SW 1271 (cell line): ENCODE results near the gene RAPGEF4.

Source experiments
- DNase-seq, 2 experiments: peaks; one replicate each; lab custom pipeline; 2025; lab: John Stamatoyannopoulos, UW

The RAPGEF4 gene

GRCh38 chr2:173059971-173060461 lies 324.4 kb downstream of the RAPGEF4 start:
- no peak for DNase-seq

DNA sequence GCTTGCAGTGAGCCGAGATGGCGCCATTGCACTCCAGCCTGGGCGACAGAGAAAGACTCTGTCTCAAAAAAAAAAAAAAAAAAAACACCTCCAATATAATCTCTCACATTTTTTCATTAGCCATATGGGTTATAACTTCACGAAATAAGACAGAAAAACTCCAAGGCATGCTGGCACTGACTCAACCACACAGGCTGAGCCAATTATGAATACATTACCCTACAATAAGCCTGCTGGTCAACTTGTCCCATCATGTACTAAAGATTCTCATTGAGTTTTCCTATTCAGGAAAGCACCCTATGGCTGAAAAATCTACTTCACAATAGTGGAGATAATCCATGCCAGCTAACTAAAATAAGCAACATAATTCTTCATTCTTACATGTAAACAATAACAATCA lies 327.2 kb downstream of the RAPGEF4 start:
- DNase-seq: no peak

DNA sequence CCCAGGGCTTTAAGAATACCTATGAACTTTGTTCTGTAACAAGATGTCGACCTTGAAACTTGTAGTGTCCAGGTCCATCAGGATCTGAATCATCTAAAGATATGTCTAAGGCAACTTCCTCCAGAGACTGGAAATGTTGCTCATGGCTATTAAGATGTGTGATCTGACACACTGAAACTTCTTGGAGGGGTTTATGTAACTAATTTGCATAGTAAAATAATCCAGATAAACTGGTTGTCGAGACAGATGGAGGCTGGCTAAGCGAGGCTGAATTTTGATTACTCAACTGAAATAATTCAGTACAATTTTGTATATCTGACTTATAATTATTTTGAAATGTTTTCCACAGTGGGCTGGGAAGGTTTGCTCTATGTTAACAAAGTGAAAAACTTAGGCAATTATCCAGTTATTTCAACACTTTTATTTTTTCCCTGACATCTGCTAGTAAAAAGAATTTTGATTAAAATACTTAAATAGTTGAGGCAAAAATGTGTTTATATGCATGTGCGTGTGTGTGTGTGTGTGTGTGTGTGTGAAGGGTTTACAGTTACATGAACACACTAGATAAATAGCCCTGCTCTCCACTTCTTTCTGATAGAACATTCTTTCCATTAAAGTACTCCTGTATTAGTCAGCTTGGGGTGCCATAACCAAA lies 328.6 kb downstream of the RAPGEF4 start:
- DNase-seq: no peak

DNA sequence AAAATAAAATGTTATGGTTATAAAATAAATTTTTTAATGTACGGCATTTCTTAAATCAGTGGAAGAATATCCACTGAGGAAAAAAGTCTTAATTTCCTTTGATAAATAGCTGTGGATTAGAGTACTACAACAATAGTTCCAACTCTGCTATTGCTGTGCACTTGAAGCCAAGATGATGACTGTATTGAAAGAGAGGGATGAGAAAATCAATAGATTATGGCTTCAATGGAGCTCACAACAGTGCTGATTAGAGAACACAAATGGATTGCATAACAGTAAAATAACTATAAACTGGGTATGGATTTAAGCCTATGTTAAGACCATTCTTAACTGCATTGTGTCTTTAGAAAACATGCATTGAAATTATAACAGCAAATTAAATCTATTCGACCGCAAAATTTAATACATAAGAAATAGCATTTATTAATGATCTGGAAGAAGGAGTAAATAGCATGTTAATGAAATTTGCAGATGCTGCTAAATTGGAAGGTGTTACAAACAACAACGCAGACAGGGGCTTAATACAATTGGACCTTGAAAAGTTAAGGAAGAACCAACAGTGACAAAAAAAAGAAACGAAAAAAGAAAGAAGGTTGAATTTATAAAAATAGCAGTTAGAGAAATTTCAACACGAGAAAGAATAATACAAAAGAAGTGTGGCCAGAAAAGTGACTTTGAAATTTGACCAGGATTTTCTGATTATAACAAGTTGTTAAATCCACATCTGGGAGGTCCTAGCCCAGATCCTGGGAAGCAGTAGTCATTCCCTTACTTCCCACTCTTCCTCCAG lies 331.4 kb downstream of the RAPGEF4 start:
- DNase-seq: no peak

- no peak for DNase-seq
These were observed 339.6 kb downstream of the RAPGEF4 start for GRCh38 chr2:173075056-173075780.

- DNase-seq: peak in 1 of 2 experiments; percentile 66
These were observed 340.3 kb downstream of the RAPGEF4 start, which contains the start of gene MAP3K20 for GRCh38 chr2:173075781-173076580. Gene MAP3K20 (plus strand): TSS chr2:173075846. CDS start chr2:173091032, 15,186 bp downstream.

DNA sequence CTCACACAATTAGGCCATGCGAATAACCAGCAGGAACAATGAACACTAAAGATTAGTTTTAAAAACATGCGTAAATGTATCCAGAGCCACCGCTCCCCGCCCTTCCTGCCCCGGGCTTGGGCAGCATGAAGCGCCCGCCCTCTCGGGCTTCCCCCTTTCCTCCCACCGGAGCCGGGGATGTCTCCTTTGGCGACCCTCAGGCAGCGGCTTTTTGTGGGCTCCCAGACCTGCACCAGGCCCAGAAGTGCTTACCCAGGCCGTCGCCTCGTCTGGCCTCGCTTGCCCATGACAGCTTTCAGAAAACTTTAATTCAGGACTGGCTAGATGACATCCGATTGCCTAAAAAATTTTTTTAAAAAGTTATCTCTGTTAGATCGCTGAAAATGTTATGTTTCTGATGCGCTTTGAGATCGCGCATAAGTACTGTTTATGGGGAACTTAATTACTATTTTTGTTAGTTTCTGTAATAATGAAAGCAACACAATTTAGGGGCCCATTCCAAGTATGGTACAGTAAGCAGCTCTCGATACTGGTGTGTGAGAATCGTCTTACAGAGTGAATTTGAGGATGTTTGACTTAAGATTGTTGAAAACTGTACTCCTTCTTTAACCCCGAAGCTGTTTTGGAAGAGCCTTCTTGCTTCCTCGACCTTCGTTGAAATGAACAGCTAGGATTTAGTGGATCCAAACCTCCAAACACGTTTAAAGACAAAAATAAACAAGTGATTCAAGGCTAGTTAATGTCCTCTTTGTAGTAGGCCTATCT lies 341.1 kb downstream of the RAPGEF4 start:
- DNase-seq: peak in 1 of 2 experiments; percentile 51

DNA sequence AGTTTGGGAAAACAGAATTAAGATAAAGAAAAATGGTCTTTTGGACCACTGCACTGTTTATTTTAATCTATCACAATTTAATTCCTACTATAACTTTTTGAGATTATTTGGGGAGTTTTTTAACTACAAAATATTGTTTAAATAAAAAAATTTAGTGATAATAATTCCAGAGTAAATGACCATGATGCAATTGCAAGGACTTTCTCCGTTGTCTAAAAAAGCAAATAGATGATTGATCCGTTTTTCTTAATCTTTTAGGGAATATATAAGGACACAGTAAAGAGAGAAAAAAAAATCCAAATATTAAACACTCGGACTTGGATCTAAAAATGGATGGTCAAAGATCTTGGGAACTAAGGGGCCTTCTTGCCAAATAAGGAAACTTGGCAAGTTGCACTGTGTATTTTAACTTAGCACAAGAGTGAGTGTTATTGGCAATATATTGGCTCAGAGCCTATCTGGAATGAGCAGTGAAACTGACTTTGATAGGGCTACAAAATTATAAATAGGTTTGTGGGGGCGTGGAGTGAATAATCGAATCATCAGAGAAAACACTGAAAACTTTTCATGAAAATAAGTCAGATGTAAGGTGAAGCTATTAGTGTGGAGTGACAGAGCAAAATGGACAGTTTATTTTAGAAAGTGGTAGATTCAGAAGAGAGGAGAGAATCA lies 342.0 kb downstream of the RAPGEF4 start:
- DNase-seq: peak in 1 of 2 experiments; percentile 23

DNA sequence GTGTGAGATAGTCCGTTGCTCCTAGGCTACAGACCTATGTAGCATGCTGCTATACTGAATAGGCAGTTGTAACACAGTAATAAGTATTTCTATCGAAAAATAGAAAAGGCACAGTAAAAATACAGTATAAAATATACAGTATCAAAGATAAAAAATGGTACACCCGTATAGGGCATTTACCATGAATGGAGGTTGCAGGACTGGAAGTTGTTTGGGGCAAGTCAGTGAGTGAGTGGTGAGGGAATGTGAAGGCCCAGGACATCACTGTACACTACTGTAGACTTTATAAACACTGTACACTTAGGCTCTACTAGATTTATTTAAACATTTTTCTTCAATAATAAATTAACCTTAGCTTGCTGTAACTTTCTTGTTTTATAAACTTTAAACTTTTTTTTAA lies 343.5 kb downstream of the RAPGEF4 start:
- DNase-seq: no peak

DNA sequence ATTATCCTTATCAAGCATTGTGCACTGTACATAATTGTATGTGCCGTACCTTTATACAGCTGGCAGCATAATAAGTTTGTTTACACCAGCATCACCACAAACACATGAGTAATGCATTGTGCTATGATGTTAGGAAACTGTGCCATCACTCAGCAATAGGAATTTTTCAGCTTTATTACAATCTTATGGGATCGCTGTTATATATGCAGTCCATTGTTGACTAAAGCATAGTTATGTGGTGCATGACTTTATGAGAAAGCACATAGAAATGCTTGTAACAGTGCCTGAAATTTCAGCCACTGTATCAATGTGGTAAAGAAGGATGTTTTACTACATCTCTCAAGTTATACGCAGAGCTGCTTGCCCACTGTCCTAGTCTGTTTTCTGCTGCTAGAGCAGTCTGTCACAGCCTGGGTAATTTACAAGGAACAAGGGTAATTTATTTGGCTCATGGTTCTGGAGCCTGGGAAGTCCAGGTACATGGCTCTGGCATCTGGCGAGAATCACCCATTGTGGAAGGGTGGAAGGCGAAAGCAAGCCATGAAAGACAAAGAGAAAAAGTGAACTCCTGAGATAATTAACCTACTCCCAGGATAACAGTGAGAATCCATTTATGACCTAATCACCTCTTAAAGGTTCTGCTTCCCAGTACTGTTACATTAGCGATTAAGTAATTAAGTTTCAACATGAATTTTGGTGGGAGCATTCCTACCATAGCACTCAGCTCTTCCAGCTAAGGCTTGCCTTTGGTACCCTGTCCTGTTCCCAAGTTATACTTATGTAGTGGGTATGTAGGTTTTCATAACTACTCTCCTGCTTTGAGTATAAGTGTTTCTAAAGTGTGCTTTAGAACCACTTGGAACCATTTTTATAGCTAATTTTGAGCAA lies 344.6 kb downstream of the RAPGEF4 start:
- peak; percentile 51 to 52 for DNase-seq

GRCh38 chr2:173086518-173087213 lies 351.0 kb downstream of the RAPGEF4 start:
- no peak for DNase-seq

DNA sequence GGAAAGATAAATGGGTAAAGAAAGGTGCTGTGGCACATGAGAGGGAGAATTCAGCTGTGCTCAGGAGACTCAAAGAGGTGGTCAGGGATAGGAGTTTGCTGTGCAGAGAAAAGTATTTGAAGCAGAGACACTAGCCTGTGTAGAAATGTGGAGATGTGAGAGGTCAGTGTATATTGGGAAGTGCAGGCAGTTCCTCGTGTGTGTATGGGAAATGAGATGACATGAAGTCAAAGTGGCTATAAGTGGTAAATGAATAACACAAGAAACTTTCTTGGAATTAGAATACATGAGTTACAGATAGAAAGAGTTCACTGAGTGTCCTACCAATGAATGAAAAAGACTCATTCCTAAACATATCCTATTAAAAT lies 351.6 kb downstream of the RAPGEF4 start:
- DNase-seq: no peak

DNA sequence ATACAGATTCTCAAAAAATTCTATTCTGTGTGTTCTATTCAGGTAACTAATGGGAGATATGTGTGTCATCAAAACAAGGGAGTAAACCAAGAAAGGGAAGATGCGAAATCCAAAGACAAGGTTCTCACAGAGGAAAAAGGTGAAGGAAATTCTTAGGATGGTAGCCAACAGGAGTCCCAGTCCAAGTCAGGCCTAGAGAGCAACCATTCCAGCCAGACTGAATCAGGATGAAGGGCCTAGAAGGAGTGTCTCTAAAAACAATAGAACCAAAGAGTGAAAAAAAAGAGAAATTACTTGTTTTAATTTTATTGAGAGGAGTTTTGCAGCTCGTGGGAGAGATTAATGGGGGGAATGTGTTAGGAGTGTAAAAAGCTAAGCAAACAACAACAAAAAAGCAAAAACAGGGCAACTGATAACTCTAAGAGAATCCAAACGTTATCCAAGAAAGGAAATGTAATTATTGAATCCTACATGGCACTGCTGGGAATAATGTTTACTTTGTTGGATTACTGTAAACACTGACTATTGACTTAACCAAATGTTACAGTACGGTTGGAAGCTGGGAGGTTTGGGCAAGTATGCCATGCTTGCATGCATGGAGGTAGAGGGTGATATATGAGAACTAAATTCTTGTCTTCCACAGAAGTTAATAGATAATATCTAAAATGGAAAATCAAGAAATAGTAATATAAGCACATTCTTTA lies 352.3 kb downstream of the RAPGEF4 start:
- no peak for DNase-seq

GRCh38 chr2:173090276-173090877 lies 354.7 kb downstream of the RAPGEF4 start:
- peak; percentile 24 to 61 for DNase-seq

DNA sequence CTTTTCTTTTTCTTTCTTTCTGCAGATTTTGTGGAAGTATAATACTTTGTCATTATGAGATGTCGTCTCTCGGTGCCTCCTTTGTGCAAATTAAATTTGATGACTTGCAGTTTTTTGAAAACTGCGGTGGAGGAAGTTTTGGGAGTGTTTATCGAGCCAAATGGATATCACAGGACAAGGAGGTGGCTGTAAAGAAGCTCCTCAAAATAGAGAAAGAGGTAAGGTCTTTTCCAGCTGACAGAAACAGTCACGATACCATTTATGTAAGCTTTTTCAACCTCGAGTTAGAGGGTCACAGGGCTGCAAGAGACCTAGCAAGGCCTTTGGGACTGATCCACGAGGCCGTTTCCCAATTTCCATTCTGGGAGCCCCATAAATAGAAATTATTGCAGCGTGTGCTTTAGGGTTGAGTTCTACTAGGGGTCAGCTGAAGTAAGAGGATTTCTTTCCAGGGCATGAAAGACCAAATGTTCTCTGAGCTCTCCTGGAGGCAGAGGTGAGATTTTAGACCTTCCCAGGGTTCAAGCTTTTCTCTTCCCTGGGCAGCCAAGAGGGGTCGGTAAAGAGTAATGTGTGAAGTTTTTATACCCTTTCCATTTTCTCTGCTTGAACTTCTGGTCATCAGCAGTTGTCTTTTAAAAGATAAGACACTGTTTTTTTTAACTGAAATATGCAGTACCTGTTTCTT lies 355.5 kb downstream of the RAPGEF4 start:
- DNase-seq: no peak

DNA sequence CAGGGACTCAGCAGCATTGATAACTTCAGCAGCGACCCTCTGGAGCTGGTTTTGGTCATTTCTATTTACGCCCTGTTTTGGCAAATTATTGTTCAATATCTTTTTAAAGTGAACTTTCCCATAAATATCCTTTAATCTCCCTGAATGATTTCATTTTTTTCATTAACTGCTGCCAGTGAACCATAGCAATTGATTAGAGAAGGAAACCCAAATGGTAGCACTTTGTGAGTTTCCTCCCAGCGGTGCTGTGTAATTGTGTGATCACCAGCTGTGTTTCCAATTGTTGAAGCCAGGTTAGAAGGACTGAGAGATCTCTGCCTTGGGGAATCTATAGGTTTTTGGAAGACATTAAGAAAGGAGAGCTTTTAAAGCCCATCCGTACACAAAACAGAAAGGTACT lies 356.3 kb downstream of the RAPGEF4 start:
- no peak for DNase-seq

DNA sequence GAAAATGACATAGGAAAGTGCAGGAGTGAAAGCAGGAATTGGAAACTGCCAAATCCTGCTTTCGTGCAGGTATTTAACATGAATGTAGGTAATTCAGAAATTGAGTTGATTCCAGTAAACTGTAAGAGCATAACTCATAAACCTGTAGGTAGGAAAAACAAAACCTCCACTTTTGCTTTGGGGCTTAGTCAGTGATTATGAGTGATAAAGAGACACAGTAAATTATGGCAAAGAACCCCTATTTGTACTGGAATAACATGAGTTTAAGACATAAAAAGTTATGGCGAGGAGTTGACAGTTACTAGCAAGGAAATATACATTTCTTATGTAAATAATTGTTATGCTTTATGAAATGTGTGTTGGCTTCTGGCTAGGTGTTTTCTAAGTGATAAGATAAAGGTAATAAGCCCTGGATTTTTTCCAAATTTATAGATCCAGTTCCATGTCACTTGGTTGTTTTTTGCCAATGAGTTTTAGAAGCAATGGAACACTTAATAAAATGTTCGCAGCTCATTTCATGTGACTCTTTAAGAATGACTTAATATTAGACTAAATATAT lies 357.3 kb downstream of the RAPGEF4 start:
- no peak for DNase-seq
